Lung (tissue), 12 donors: ENCODE data around the gene SCEL. TPM values are rescaled to one million over a fixed set of nuclear protein-coding genes. Genes with fewer than 3 reads are reported as not detected.

Source experiments
- ATAC-seq: fragments of 200-7000 bp; cut with Tn5 transposase; one replicate; pipeline ENCODE4 v1.9.1; 2020; ENCODE audit warnings: moderate number of reproducible peaks; ENCODE audit not compliant: insufficient read depth, low FRiP score
- DNase-seq, 3 donors: peaks; one replicate each; pipeline ENCODE4 v3.0.0-alpha.2; 2013 to 2017
- H3K27ac ChIP-seq, 2 donors: one replicate each; pipeline ENCODE4 v1.5.1; 2013; ENCODE audit warnings: mild to moderate bottlenecking in 2 of 2, moderate library complexity in 2 of 2, control low read depth in 1 of 2, inconsistent platforms in 1 of 2, low read depth in 1 of 2, low read length in 1 of 2
- H3K27me3 ChIP-seq, 3 donors: one replicate each; pipeline ENCODE4 v1.5.1; 2013; ENCODE audit warnings: low read length in 2 of 3; ENCODE audit not compliant: control insufficient read depth in 3 of 3, insufficient read depth in 3 of 3
- H3K36me3 ChIP-seq, 4 donors: one replicate each; pipeline ENCODE4 v1.5.1; 2013; ENCODE audit warnings: low read length in 4 of 4, mild to moderate bottlenecking in 1 of 4, moderate library complexity in 1 of 4; ENCODE audit not compliant: control insufficient read depth in 4 of 4, insufficient read depth in 4 of 4
- H3K4me1 ChIP-seq, 5 donors: one replicate each; pipeline ENCODE4 v1.5.1; 2013; ENCODE audit warnings: low read length in 5 of 5, mild to moderate bottlenecking in 2 of 5, moderate library complexity in 1 of 5; ENCODE audit not compliant: control insufficient read depth in 5 of 5, insufficient read depth in 5 of 5
- H3K4me3 ChIP-seq: one replicate; pipeline ENCODE4 v1.5.1; 2013; ENCODE audit warnings: mild to moderate bottlenecking, control low read depth, moderate library complexity
- H3K9ac ChIP-seq, 2 donors: one replicate each; pipeline ENCODE4 v1.5.1; 2013; ENCODE audit warnings: low read length in 2 of 2, control low read depth in 1 of 2; ENCODE audit not compliant: insufficient read depth in 1 of 2
- H3K9me3 ChIP-seq, 4 donors: one replicate each; pipeline ENCODE4 v1.5.1; 2013; ENCODE audit warnings: low read length in 3 of 4, mild to moderate bottlenecking in 1 of 4, moderate library complexity in 1 of 4; ENCODE audit not compliant: control insufficient read depth in 4 of 4, insufficient read depth in 3 of 4
- CTCF ChIP-seq: IDR thresholded peaks from 2 replicates; pipeline ENCODE4 v1.5.1; 2012; ENCODE audit warnings: mild to moderate bottlenecking; ENCODE audit errors: control extremely low read depth, extremely low read depth
- WGBS, 2 donors: extraction: QIAGEN DNeasy Blood & Tissue Kit; methylation state at CpG; one replicate each; pipeline ENCODE4 v1.1.7; 2013; 5-methylcytosine and 5-hydroxymethylcytosine counted together
- polyA plus RNA-seq, 2 donors: library from polyadenylated mRNA; stranded (reverse); fragments of 200-250 nt; gene quantifications; one replicate each; pipeline ENCODE4 v1.2.1, GENCODE V29; 2013
- total RNA-seq, 2 donors: library from RNA; depleted of rRNA in 1 of 2; stranded (reverse); fragments of >200 nt in 1 of 2; gene quantifications; one replicate each; pipeline ENCODE4 v1.2.1, GENCODE V29; 2014 to 2021
- donor health status: control.
- donor health status: control.
- donor health status: Bipolar disorder and iron deficiency.
- donor health status: healthy.
- donor health status: DM: yes; HTN: yes; CAD: no.

The SCEL gene
- total and polyA plus RNA-seq, 4 donors: 6.0 to 62.1 (median 24.7) TPM

- Histone ChIP-seq H3K9me3 (no peaks in the 10 kb centered on the region), H3K4me1 (peaks cover 0 to 7% (median 0%) of the 10 kb centered on the region in 5 donors), H3K27me3 (no peaks in the 10 kb centered on the region), H3K4me3 (no peak overlapping the region), H3K27ac (peak overlapping the region in 1 of 2 donors; percentile 54), H3K36me3 (no peaks in the 10 kb centered on the region), H3K9ac (no peak overlapping the region)
- ATAC-seq (no peak), DNase-seq (no peak)
- no peak for TF ChIP-seq CTCF
- WGBS, 2 donors: 94 to 95% methylated on average over 3 of the region's 3 CpGs
Measured at GRCh38 chr13:77523834-77524728, 11.4 kb upstream of the SCEL start.

DNA sequence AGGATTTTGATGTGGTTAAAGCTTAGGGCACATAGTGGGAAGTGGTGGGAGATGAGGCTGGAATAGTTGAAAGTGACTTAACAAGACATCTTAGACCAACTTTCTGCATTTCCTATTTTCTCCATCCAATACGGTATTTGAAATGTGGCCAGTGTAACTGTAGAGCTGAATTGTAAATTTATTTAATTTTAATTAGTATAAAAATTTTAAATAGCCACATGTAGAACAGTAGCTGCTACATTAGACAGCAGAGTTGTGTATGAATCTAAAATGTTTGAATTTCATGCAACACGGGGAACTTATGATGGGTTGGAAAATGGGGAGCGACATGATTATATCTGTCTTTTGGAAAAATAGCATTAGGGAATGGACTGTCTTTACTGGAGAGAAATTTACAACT, 7.1 kb upstream of the SCEL start:
- DNase-seq (no peak), ATAC-seq (no peak)
- no peaks in the 10 kb centered on the region for H3K27me3 ChIP-seq
- TF ChIP-seq CTCF: no peak
- H3K4me1 ChIP-seq: no peaks in the 10 kb centered on the region
- WGBS, 2 donors: 92 to 95% methylated on average over 3 of the region's 3 CpGs
- H3K9me3 ChIP-seq: no peaks in the 10 kb centered on the region
- H3K9ac ChIP-seq: no peak overlapping the region
- no peak overlapping the region for H3K4me3 ChIP-seq
- no peaks in the 10 kb centered on the region for H3K36me3 ChIP-seq
- H3K27ac ChIP-seq: no peak overlapping the region

DNA sequence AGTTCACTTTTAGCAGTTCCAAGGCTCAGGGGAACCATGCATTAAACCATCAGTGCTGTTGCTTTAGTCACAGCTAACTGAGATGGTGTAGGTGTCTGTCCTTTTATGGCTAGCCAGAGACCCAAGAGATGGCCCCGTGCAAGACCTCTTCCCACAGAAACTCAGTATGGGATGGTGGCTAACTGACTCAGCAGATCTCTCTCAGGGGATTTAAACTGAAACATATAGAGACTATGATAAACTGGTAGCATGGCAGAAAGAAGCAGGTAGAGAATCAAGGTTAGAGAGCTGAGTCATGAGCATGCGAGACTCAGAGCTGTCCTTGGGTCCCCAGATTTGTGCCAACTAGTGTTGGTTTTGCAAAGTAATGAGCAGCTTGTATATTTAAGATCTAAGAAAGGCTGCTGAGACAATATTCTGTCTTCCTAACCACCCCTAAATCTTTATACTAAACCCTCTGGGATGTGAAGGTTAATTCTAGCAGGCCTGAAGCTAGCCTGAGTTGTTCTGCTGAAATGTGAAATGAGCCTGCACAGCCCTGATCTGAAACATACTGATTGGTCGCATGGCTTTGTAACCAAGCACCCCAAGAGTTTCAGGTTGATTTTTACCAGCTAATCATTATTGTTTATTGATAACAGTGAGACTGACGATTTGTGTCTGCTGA, 6.5 kb upstream of the SCEL start:
- TF ChIP-seq CTCF: no peak
- no peak overlapping the region for H3K4me3 ChIP-seq
- no peaks in the 10 kb centered on the region for H3K27me3 ChIP-seq
- no peak overlapping the region for H3K9ac ChIP-seq
- H3K9me3 ChIP-seq: no peaks in the 10 kb centered on the region
- DNase-seq (no peak), ATAC-seq (no peak)
- no peaks in the 10 kb centered on the region for H3K4me1 ChIP-seq
- 76 to 77% methylated on average over 4 of the region's 4 CpGs for WGBS, 2 donors
- H3K36me3 ChIP-seq: no peaks in the 10 kb centered on the region
- H3K27ac ChIP-seq: no peak overlapping the region
